ENCODE data around the gene SH3GLB1. TPM values are rescaled to one million over a fixed set of nuclear protein-coding genes. Genes with fewer than 3 reads are reported as not detected.

The SH3GLB1 gene
- total RNA-seq, 1 donor from 2014 or later = 114 TPM

GRCh38 chr1:86782482-86782881 lies 78.1 kb downstream of the SH3GLB1 start:
- no peaks in the 10 kb centered on the region for H3K36me3 ChIP-seq
- H3K4me3 ChIP-seq = no peak overlapping the region
- TF ChIP-seq CTCF (IDR thresholded peaks at IDR 0.05; ENCODE audit: borderline replicate concordance) = no peak
- peaks cover 1% of the 10 kb centered on the region for H3K4me1 ChIP-seq
- H3K27ac ChIP-seq (replicated peaks) = no peak overlapping the region
- H3K9me3 ChIP-seq (replicated peaks) = peaks cover 10% of the 10 kb centered on the region
- intact Hi-C loops (cut with micrococcal nuclease) = no loop called here
- DNase-seq = no peak
- no peaks in the 10 kb centered on the region for H3K27me3 ChIP-seq (ENCODE audit: low read depth)

- Histone ChIP-seq H3K27ac (replicated peaks) (peak overlapping the region; percentile 56), H3K27me3 (ENCODE audit: low read depth) (no peaks in the 10 kb centered on the region), H3K4me1 (peaks cover 29% of the 10 kb centered on the region), H3K9me3 (replicated peaks) (peaks cover 10% of the 10 kb centered on the region), H3K36me3 (no peaks in the 10 kb centered on the region), H3K4me3 (no peak overlapping the region)
- no peak for DNase-seq
- intact Hi-C loops (cut with micrococcal nuclease) = no loop called here
- TF ChIP-seq CTCF (IDR thresholded peaks at IDR 0.05; ENCODE audit: borderline replicate concordance) = no peak
Measured at GRCh38 chr1:86787621-86788020, 83.2 kb downstream of the SH3GLB1 start.

GRCh38 chr1:86788300-86789206 lies 84.2 kb downstream of the SH3GLB1 start:
- intact Hi-C loops (cut with micrococcal nuclease) = no loop called here
- Histone ChIP-seq H3K27ac (replicated peaks) (peak overlapping the region; percentile 56), H3K4me1 (peaks cover 38% of the 10 kb centered on the region), H3K27me3 (ENCODE audit: low read depth) (no peaks in the 10 kb centered on the region), H3K36me3 (no peaks in the 10 kb centered on the region), H3K9me3 (replicated peaks) (peaks cover 10% of the 10 kb centered on the region), H3K4me3 (no peak overlapping the region)
- TF ChIP-seq CTCF (IDR thresholded peaks at IDR 0.05; ENCODE audit: borderline replicate concordance) = no peak
- peak; percentile 19 for DNase-seq

- Histone ChIP-seq H3K4me1 (peaks cover 23% of the 10 kb centered on the region), H3K4me3 (no peak overlapping the region), H3K36me3 (no peaks in the 10 kb centered on the region), H3K27ac (replicated peaks) (no peak overlapping the region), H3K9me3 (replicated peaks) (no peaks in the 10 kb centered on the region), H3K27me3 (ENCODE audit: low read depth) (no peaks in the 10 kb centered on the region)
- intact Hi-C loops (cut with micrococcal nuclease) = no loop called here
- DNase-seq = no peak
- TF ChIP-seq CTCF (IDR thresholded peaks at IDR 0.05; ENCODE audit: borderline replicate concordance) = no peak
Measured at GRCh38 chr1:86795316-86795715, 90.9 kb downstream of the SH3GLB1 start.

Other genes with a start within 250 kb of the SH3GLB1 start
- gene CLCA1, start 235.6 kb upstream of the SH3GLB1 start, total RNA-seq = 0.05 TPM
- gene CLCA4, start 157.5 kb upstream of the SH3GLB1 start, total RNA-seq = 0.27 TPM
- 67.0 TPM for gene SELENOF, start 209.6 kb downstream of the SH3GLB1 start, total RNA-seq
- 12.6 TPM for gene HS2ST1, start 210.1 kb downstream of the SH3GLB1 start, total RNA-seq